Spleen (tissue), 7 donors: Measurements from ENCODE around the gene CLBA1.

ENCODE experiments used
- CTCF ChIP-seq, 11 experiments: fragments of 200-600 bp in 7 of 11; fragments of 450-650 bp in 4 of 11; sonication (generic) in 4 of 11; IDR thresholded peaks in 8 of 11; conservative IDR thresholded peaks in 3 of 11; 1 replicate in 7 of 11; 2 replicates in 4 of 11; pipeline versions ENCODE4 v1.4.0 to v1.8.0; 2016 to 2021; ENCODE audit warnings: antibody characterized with exemption in 11 of 11, inconsistent platforms in 4 of 11, mild to moderate bottlenecking in 1 of 11
- POLR2A ChIP-seq, 3 donors: fragments of 450-650 bp; IDR thresholded peaks; one replicate each; pipeline ENCODE4 v1.5.1; 2017; ENCODE audit warnings: antibody characterized with exemption in 3 of 3, mild to moderate bottlenecking in 1 of 3
- POLR2AphosphoS5 ChIP-seq, 3 donors: sonication (generic); formaldehyde crosslinking; IDR thresholded peaks; one replicate each; pipeline ENCODE4 v1.5.1; 2017; ENCODE audit warnings: antibody characterized with exemption in 3 of 3
- donor health status: DM: no; HTN: no; CAD: no; lungs with moderate emphysema.
- donor health status: DM: no; HTN: no; CAD: no.
- donor health status: DM: no; HTN: no; CAD: no.

GRCh38 chr14:104966261-104966865, 19.2 kb upstream of the CLBA1 start:
- no peak for TF ChIP-seq POLR2A (IDR thresholded peaks at IDR 0.05)
- no peak for TF ChIP-seq CTCF (IDR thresholded peaks at IDR 0.05 in 8 of 11, conservative IDR thresholded peaks at IDR 0.05 in 3 of 11)
- TF ChIP-seq POLR2AphosphoS5 (IDR thresholded peaks at IDR 0.05) = no peak
